ENCODE results near the gene PGPEP1. TPM values are rescaled to one million over a fixed set of nuclear protein-coding genes. Genes with fewer than 3 reads are reported as not detected.

PGPEP1 gene
- total and polyA plus RNA-seq, 2 donors, result 13.3 to 14.8 TPM

DNA sequence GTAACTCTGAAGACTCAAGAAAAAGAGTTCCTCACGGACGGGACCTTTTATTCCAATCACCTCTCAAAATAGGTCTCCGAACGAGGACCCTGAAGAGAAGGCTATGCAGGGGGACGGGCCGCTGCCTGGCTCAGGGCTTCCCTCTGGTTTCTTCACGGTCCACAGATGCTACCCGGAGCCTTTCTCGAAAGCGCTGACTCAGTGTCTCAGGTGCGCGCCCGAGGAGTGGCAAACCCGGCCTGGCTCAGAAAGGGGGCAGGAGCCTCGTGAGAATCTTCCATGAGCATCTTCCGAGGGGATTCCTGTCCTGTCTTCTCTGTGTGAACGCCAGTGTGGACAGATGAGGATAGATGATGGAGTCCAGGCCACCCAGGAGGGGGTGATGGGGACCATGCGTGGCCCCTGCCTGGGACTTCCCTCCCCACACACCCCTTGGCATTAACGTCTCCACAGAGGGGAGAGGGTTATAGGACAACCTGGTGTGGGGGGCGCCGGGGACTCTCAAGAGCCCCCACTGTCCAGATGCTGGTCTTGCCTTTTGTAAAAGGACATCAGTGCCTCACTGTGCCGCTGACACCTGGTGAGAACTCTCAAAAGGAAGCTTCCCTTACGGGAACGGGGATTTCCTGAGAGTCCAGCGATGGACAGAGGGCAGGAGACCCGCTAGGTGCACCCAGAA is 34.0 kb upstream of the PGPEP1 start:
- DNase-seq (ENCODE audit: low read depth in 6 of 9, low spot score in 9 of 9), result no peak
- peaks cover 51 to 56% of the 10 kb centered on the region in 2 donors for H3K36me3 ChIP-seq (ENCODE audit: control insufficient read depth in 2 of 2, insufficient read depth in 2 of 2, low read length in 1 of 2)
- peaks cover 21 to 63% of the 10 kb centered on the region in 2 donors for H3K4me1 ChIP-seq (ENCODE audit: control insufficient read depth in 2 of 2, insufficient read depth in 2 of 2, low read length in 2 of 2)
- H3K27ac ChIP-seq (ENCODE audit: low read depth in 1 of 2, low read length in 1 of 2), result peak overlapping the region; percentile 25 to 46
- peaks cover 2 to 7% of the 10 kb centered on the region in 2 donors for H3K9me3 ChIP-seq (ENCODE audit: control insufficient read depth in 2 of 2, insufficient read depth in 1 of 2, low read length in 1 of 2)
- no peaks in the 10 kb centered on the region for H3K27me3 ChIP-seq (ENCODE audit: control insufficient read depth in 2 of 2, insufficient read depth in 1 of 2, low read length in 1 of 2)
- no peak overlapping the region for H3K4me3 ChIP-seq (ENCODE audit: low read length in 2 of 2)
- 91% methylated on average over 26 of the region's 26 CpGs for WGBS

DNA sequence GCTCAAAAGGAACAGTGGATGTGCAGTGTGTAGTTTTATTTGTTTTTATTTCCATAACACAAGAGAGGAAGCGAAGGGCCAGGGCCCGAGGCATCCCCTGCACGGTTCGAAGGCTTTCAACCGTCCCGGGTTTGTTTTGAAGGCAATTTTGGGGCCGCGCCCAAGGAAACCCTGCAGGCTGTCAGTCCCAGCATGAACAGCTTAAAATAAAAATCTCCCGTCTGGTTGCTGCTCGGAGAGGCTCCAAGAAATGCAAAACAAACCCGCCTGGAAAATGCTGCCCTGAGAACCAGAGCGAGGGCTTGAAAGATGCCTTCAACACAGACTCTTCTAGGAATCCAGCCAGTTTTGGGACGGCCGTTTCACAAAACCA is 33.5 kb upstream of the PGPEP1 start:
- Histone ChIP-seq H3K4me1 (ENCODE audit: control insufficient read depth in 2 of 2, insufficient read depth in 2 of 2, low read length in 2 of 2) (peaks cover 21 to 63% of the 10 kb centered on the region in 2 donors), H3K27me3 (ENCODE audit: control insufficient read depth in 2 of 2, insufficient read depth in 1 of 2, low read length in 1 of 2) (no peaks in the 10 kb centered on the region), H3K36me3 (ENCODE audit: control insufficient read depth in 2 of 2, insufficient read depth in 2 of 2, low read length in 1 of 2) (peaks cover 56 to 61% of the 10 kb centered on the region in 2 donors), H3K9me3 (ENCODE audit: control insufficient read depth in 2 of 2, insufficient read depth in 1 of 2, low read length in 1 of 2) (peaks cover 2 to 7% of the 10 kb centered on the region in 2 donors), H3K4me3 (ENCODE audit: low read length in 2 of 2) (no peak overlapping the region), H3K27ac (ENCODE audit: low read depth in 1 of 2, low read length in 1 of 2) (peak overlapping the region; percentile 25 to 46)
- DNase-seq (ENCODE audit: low read depth in 6 of 9, low spot score in 9 of 9), result no peak
- WGBS, result 92% methylated on average over 14 of the region's 14 CpGs

DNA sequence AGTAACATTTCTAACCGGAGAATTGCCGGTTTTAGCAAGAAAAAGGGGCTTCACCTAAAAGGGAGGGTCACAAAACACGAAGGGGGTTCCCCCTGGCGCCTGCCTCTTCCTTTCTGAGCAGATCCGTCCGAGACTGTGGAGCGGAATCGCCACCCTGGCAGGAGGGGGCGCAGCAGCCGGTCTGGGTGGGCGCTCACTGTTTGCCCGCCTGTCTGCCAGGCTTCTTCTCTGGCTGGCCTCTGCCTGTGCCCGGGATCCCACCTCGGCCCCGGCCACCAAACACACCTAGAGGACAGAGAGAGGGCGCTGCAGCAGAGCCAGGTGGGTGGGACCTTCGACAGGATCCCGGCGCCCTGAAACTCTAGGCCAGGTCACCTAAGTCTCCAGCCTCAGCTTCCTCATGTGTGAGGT is 33.1 kb upstream of the PGPEP1 start:
- H3K27ac ChIP-seq (ENCODE audit: low read depth in 1 of 2, low read length in 1 of 2), result peak overlapping the region in 1 of 2 donors; percentile 73
- no peaks in the 10 kb centered on the region for H3K27me3 ChIP-seq (ENCODE audit: control insufficient read depth in 2 of 2, insufficient read depth in 1 of 2, low read length in 1 of 2)
- no peak overlapping the region for H3K4me3 ChIP-seq (ENCODE audit: low read length in 2 of 2)
- peaks cover 60 to 65% of the 10 kb centered on the region in 2 donors for H3K36me3 ChIP-seq (ENCODE audit: control insufficient read depth in 2 of 2, insufficient read depth in 2 of 2, low read length in 1 of 2)
- H3K9me3 ChIP-seq (ENCODE audit: control insufficient read depth in 2 of 2, insufficient read depth in 1 of 2, low read length in 1 of 2), result peaks cover 2 to 7% of the 10 kb centered on the region in 2 donors
- 95% methylated on average over 19 of the region's 19 CpGs for WGBS
- H3K4me1 ChIP-seq (ENCODE audit: control insufficient read depth in 2 of 2, insufficient read depth in 2 of 2, low read length in 2 of 2), result peaks cover 21 to 63% of the 10 kb centered on the region in 2 donors
- DNase-seq (ENCODE audit: low read depth in 6 of 9, low spot score in 9 of 9), result no peak

DNA sequence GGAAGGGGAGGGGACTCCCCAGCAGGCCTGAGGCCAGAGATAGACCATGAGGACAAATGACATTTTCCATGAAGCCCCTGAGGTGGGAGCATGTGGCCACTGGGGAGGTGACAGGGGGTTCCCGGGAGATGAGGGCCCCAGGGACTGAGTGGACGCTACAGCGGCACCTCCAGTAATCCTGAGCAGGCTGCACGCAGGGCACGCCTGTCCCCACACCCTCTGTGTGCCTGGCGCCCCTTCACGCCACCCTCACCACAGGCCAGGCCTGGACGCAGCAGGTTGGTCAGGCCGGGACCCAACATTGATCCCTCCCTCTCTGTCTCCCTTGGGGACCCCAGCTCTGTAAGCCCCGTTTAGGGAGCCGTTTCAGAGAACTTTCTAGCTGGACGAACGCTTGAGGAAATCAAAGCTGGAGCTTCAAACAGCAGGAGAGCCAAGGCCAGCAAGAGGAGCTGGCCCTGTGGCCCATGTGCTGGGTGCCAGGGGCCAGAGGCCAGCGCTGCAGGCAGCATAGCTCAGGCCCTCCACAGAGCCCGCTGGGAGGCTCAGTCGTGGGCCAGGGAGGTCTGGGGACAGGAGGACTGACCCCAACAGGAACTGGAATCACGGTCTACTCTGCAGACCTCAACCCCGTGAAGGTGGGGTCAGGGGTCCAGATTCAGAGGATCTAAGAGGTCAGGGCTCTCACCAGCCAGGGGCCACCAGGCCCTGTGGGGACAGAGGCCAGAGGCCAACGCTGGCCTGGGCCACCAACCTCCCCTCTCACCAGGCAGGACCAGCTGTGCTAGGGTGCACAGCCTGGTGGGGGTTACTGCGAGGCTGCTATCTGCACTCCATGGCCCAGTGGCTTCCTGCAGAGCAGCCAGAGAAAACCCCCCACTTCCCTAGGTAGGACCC is 32.1 kb upstream of the PGPEP1 start:
- Histone ChIP-seq H3K36me3 (ENCODE audit: control insufficient read depth in 2 of 2, insufficient read depth in 2 of 2, low read length in 1 of 2) (peaks cover 70 to 74% of the 10 kb centered on the region in 2 donors), H3K27me3 (ENCODE audit: control insufficient read depth in 2 of 2, insufficient read depth in 1 of 2, low read length in 1 of 2) (no peaks in the 10 kb centered on the region), H3K4me1 (ENCODE audit: control insufficient read depth in 2 of 2, insufficient read depth in 2 of 2, low read length in 2 of 2) (peaks cover 21 to 53% of the 10 kb centered on the region in 2 donors), H3K9me3 (ENCODE audit: control insufficient read depth in 2 of 2, insufficient read depth in 1 of 2, low read length in 1 of 2) (peaks cover 2 to 7% of the 10 kb centered on the region in 2 donors), H3K27ac (ENCODE audit: low read depth in 1 of 2, low read length in 1 of 2) (no peak overlapping the region), H3K4me3 (ENCODE audit: low read length in 2 of 2) (no peak overlapping the region)
- no peak for DNase-seq (ENCODE audit: low read depth in 6 of 9, low spot score in 9 of 9)
- WGBS, result 97% methylated on average over 20 of the region's 20 CpGs

DNA sequence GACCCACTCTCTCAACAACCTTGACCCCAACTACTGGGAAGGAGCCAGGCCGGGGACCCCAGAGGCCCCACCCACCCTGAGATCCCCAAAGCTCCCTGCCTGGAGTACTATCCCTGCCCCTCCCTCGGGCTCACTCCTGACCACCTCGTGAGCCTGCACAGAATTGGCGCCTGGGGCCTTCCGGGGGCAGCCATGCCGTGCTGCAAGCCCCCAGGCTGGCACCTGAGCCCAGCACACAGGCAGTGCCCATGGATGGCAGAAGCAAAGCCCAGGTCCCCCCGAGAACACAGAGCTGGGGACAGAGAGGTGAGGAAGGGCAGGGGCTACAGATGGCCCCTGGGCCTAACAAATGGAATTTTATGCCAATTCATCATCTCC is 31.5 kb upstream of the PGPEP1 start:
- Histone ChIP-seq H3K27ac (ENCODE audit: low read depth in 1 of 2, low read length in 1 of 2) (no peak overlapping the region), H3K4me3 (ENCODE audit: low read length in 2 of 2) (no peak overlapping the region), H3K9me3 (ENCODE audit: control insufficient read depth in 2 of 2, insufficient read depth in 1 of 2, low read length in 1 of 2) (peaks cover 2 to 7% of the 10 kb centered on the region in 2 donors), H3K36me3 (ENCODE audit: control insufficient read depth in 2 of 2, insufficient read depth in 2 of 2, low read length in 1 of 2) (peaks cover 73 to 79% of the 10 kb centered on the region in 2 donors), H3K4me1 (ENCODE audit: control insufficient read depth in 2 of 2, insufficient read depth in 2 of 2, low read length in 2 of 2) (peaks cover 17 to 47% of the 10 kb centered on the region in 2 donors), H3K27me3 (ENCODE audit: control insufficient read depth in 2 of 2, insufficient read depth in 1 of 2, low read length in 1 of 2) (no peaks in the 10 kb centered on the region)
- 98% methylated on average over 7 of the region's 7 CpGs for WGBS
- no peak for DNase-seq (ENCODE audit: low read depth in 6 of 9, low spot score in 9 of 9)

DNA sequence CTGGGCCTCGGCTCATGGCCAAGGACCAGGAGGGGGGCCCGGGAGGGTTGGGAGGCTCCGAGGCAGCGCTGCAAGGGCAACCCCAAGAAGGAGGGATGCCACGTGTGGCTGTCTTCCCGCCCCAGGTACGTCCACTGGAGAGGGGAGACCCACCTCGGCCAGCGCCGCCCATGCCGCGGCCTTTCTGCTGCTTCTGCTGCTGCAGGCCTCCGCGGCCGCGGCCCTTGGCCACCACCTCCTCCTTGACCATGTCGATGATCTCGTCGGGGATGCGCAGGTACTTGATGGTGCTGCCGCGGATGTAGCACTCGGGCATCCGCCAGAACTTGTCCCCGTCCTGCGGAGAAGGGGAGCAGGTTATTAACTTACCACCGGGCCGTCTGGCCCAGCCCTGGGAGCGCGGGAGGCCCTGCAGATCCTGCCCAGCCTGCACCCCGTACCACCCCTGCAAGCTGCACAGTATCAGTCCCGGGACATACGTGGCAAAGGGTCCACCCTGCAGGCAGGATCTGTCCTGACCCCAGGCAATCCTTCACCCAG is 30.8 kb upstream of the PGPEP1 start:
- DNase-seq (ENCODE audit: low read depth in 6 of 9, low spot score in 9 of 9), result no peak
- Histone ChIP-seq H3K4me1 (ENCODE audit: control insufficient read depth in 2 of 2, insufficient read depth in 2 of 2, low read length in 2 of 2) (peaks cover 10 to 40% of the 10 kb centered on the region in 2 donors), H3K9me3 (ENCODE audit: control insufficient read depth in 2 of 2, insufficient read depth in 1 of 2, low read length in 1 of 2) (peaks cover 2 to 7% of the 10 kb centered on the region in 2 donors), H3K27me3 (ENCODE audit: control insufficient read depth in 2 of 2, insufficient read depth in 1 of 2, low read length in 1 of 2) (no peaks in the 10 kb centered on the region), H3K36me3 (ENCODE audit: control insufficient read depth in 2 of 2, insufficient read depth in 2 of 2, low read length in 1 of 2) (peaks cover 79 to 86% of the 10 kb centered on the region in 2 donors), H3K4me3 (ENCODE audit: low read length in 2 of 2) (no peak overlapping the region), H3K27ac (ENCODE audit: low read depth in 1 of 2, low read length in 1 of 2) (no peak overlapping the region)
- WGBS, result 95% methylated on average over 33 of the region's 33 CpGs

DNA sequence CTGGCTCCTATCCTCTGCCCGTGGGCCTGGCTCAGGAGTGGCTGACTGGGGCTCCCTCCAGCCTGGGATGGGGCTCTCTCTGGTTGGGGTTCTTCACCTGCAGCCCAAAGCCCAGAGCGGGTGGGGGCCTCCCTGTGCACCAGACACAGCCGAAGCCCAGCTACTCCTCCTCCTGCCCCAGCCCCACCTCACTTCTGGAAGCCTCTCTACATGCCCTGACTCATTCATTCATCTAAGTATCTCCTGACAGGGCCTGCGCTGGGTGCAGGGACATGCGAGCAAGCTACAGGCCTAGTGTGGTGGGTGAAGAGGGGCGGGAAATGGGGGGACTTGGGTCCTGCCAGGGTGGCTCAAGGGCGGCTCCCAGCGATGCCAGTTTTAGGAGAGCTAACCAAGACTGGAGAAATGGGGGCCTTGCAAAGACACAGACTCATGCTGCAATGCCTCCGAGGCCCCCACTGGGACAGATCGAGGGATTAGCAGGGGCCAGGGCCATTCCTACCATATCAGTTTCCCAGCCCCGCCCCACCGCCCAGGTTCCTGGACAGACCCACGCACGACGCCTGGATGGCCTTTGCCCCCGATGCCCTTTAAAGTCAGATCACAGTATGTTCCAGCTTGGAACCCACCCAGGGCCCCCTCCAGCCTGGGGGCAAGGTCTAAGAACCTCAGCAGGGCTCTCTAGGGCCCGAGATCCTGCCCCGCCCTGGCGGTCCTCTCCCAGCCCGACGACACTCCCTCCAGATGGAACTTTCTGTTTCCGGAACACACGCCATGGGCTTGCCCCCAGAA is 30.1 kb upstream of the PGPEP1 start:
- Histone ChIP-seq H3K4me3 (ENCODE audit: low read length in 2 of 2) (no peak overlapping the region), H3K4me1 (ENCODE audit: control insufficient read depth in 2 of 2, insufficient read depth in 2 of 2, low read length in 2 of 2) (peaks cover 4 to 33% of the 10 kb centered on the region in 2 donors), H3K9me3 (ENCODE audit: control insufficient read depth in 2 of 2, insufficient read depth in 1 of 2, low read length in 1 of 2) (peaks cover 2 to 5% of the 10 kb centered on the region in 2 donors), H3K27me3 (ENCODE audit: control insufficient read depth in 2 of 2, insufficient read depth in 1 of 2, low read length in 1 of 2) (no peaks in the 10 kb centered on the region), H3K27ac (ENCODE audit: low read depth in 1 of 2, low read length in 1 of 2) (no peak overlapping the region), H3K36me3 (ENCODE audit: control insufficient read depth in 2 of 2, insufficient read depth in 2 of 2, low read length in 1 of 2) (peaks cover 82 to 89% of the 10 kb centered on the region in 2 donors)
- WGBS, result 93% methylated on average over 23 of the region's 23 CpGs
- no peak for DNase-seq (ENCODE audit: low read depth in 6 of 9, low spot score in 9 of 9)

DNA sequence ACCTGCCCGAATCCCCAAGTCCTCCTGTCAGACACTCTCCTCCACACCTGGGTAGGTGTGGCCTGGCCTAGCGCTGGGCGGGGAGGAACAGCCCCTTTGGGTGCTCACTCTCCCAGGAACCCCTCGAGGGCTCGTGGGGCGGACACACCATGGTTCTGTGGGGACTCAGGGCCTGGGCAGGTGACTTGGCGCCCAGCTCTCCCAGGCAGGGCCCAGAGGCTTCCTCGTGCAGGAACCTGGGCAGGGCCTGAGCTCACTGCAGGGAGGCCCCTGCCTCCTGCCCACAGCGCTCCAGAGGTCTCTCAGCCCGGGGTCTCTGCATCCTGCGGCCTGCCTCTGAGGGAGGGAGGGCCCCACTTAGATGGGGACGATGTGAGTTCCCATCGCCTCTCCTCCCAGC is 29.4 kb upstream of the PGPEP1 start:
- Histone ChIP-seq H3K27me3 (ENCODE audit: control insufficient read depth in 2 of 2, insufficient read depth in 1 of 2, low read length in 1 of 2) (no peaks in the 10 kb centered on the region), H3K36me3 (ENCODE audit: control insufficient read depth in 2 of 2, insufficient read depth in 2 of 2, low read length in 1 of 2) (peaks cover 86 to 91% of the 10 kb centered on the region in 2 donors), H3K9me3 (ENCODE audit: control insufficient read depth in 2 of 2, insufficient read depth in 1 of 2, low read length in 1 of 2) (peaks cover 2 to 3% of the 10 kb centered on the region in 2 donors), H3K27ac (ENCODE audit: low read depth in 1 of 2, low read length in 1 of 2) (no peak overlapping the region), H3K4me3 (ENCODE audit: low read length in 2 of 2) (no peak overlapping the region), H3K4me1 (ENCODE audit: control insufficient read depth in 2 of 2, insufficient read depth in 2 of 2, low read length in 2 of 2) (peaks cover 0 to 27% of the 10 kb centered on the region in 2 donors)
- WGBS, result 98% methylated on average over 13 of the region's 13 CpGs
- DNase-seq (ENCODE audit: low read depth in 6 of 9, low spot score in 9 of 9), result no peak

Measured in thymus (tissue), 11 donors.